ENCODE results near the gene UBE2J1. TPM values are rescaled to one million over a fixed set of nuclear protein-coding genes. Genes with fewer than 3 reads are reported as not detected.

UBE2J1 gene
- total and polyA plus RNA-seq, 9 of the 15 experiments (the other 6 are each of a cell fraction or from before 2014, with no cell fraction given), result 11.6 to 32.6 (median 22.0) TPM

- TF ChIP-seq YY1 (IDR thresholded peaks at IDR 0.05; ENCODE audit: borderline replicate concordance in 1 of 3, control insufficient read depth in 1 of 3, extremely low read depth in 1 of 3, insufficient read depth in 3 of 3, insufficient read length in 1 of 3, insufficient replicate concordance in 2 of 3, low read depth in 1 of 3, low read length in 2 of 3), result peak in 1 of 3 experiments; percentile 33
- TF ChIP-seq GATAD2A (IDR thresholded peaks at IDR 0.05), result no peak
- TF ChIP-seq TSC22D4 (tag; IDR thresholded peaks at IDR 0.05), result no peak
- TF ChIP-seq TRIM24 (IDR thresholded peaks at IDR 0.05), result peak; percentile 32 to 68; a peak in 1 of 4 replicates
- no peak for TF ChIP-seq CCAR2 (IDR thresholded peaks at IDR 0.05; ENCODE audit: low read depth, low read length)
- no peak for TF ChIP-seq ETS2 (tag; IDR thresholded peaks at IDR 0.05; ENCODE audit: borderline replicate concordance, poor library complexity, severe bottlenecking)
- peak; percentile 26; the same call in 1 of the 2 replicates for TF ChIP-seq DMBX1 (CRISPR knock-in tag; IDR thresholded peaks at IDR 0.05; ENCODE audit: borderline replicate concordance)
- no peak for TF ChIP-seq EZH2 (IDR thresholded peaks at IDR 0.05; ENCODE audit: borderline replicate concordance, low read depth, low read length)
- TF ChIP-seq EP300 (IDR thresholded peaks at IDR 0.05; ENCODE audit: low read length), result peak; percentile 55
- TF ChIP-seq YBX1 (IDR thresholded peaks at IDR 0.05), result no peak
- TF ChIP-seq ZNF311 (CRISPR knock-in tag; IDR thresholded peaks at IDR 0.05), result no peak
- TF ChIP-seq SP2 (IDR thresholded peaks at IDR 0.05; ENCODE audit: extremely low read depth, low read depth, low read length, poor library complexity, severe bottlenecking), result no peak
- TF ChIP-seq, protein P1, sequence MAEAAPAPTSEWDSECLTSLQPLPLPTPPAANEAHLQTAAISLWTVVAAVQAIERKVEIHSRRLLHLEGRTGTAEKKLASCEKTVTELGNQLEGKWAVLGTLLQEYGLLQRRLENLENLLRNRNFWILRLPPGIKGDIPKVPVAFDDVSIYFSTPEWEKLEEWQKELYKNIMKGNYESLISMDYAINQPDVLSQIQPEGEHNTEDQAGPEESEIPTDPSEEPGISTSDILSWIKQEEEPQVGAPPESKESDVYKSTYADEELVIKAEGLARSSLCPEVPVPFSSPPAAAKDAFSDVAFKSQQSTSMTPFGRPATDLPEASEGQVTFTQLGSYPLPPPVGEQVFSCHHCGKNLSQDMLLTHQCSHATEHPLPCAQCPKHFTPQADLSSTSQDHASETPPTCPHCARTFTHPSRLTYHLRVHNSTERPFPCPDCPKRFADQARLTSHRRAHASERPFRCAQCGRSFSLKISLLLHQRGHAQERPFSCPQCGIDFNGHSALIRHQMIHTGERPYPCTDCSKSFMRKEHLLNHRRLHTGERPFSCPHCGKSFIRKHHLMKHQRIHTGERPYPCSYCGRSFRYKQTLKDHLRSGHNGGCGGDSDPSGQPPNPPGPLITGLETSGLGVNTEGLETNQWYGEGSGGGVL (CRISPR knock-in tag; IDR thresholded peaks at IDR 0.05), result no peak
- peak; percentile 30; the same call in 1 of the 2 replicates for TF ChIP-seq NFIC (IDR thresholded peaks at IDR 0.05)
- no peak for TF ChIP-seq ZNF23 (CRISPR knock-in tag; IDR thresholded peaks at IDR 0.05)
- no peak for TF ChIP-seq BCL6 (CRISPR knock-in tag; IDR thresholded peaks at IDR 0.05)
- TF ChIP-seq ZZZ3 (IDR thresholded peaks at IDR 0.05), result no peak
- no peak for TF ChIP-seq SMAD2 (IDR thresholded peaks at IDR 0.05; ENCODE audit: low read depth, low read length)
- no peak for TF ChIP-seq RFX1 (IDR thresholded peaks at IDR 0.05)
- TF ChIP-seq CREB5 (CRISPR knock-in tag; IDR thresholded peaks at IDR 0.05), result no peak
- no peak for TF ChIP-seq ZNF274 (IDR thresholded peaks at IDR 0.05; ENCODE audit: borderline replicate concordance, low read depth, low read length)
- no peak for TF ChIP-seq MCM7 (IDR thresholded peaks at IDR 0.05)
Observed at GRCh38 chr6:89297695-89298351, 54.7 kb downstream of the UBE2J1 start (continued).
